Stimulated activated CD4-positive, alpha-beta T cell treated with anti-CD3 and anti-CD28 coated beads, Interleukin-1b, Interleukin-23, amount 100 ng/mL, for 4 hours (primary cell): ENCODE results near the gene FURIN.
A peak's percentile ranks its signal among the peaks of the same experiment; 100 is the strongest.
"Not testable (repeated sequence)": the region's sequence is repeated elsewhere in the genome, so short reads cannot be mapped to it uniquely, and the experiment has no call there.

Experiments used
- DNase-seq, 2 donors: peaks; one replicate each; pipeline ENCODE4 v3.0.0-alpha.2; 2020; ENCODE audit warnings: low read depth in 2 of 2

Gene FURIN

GRCh38 chr15:90870354-90871138 lies 2.2 kb downstream of the FURIN start:
- DNase-seq, result no peak

GRCh38 chr15:90871139-90871715 lies 2.8 kb downstream of the FURIN start:
- peak in 1 of 2 donors; percentile 39 for DNase-seq

GRCh38 chr15:90871716-90872485 lies 3.5 kb downstream of the FURIN start:
- DNase-seq, result peak in 1 of 2 donors; percentile 37

GRCh38 chr15:90872486-90873184 lies 4.2 kb downstream of the FURIN start:
- peak in 1 of 2 donors; percentile 41 for DNase-seq

DNA sequence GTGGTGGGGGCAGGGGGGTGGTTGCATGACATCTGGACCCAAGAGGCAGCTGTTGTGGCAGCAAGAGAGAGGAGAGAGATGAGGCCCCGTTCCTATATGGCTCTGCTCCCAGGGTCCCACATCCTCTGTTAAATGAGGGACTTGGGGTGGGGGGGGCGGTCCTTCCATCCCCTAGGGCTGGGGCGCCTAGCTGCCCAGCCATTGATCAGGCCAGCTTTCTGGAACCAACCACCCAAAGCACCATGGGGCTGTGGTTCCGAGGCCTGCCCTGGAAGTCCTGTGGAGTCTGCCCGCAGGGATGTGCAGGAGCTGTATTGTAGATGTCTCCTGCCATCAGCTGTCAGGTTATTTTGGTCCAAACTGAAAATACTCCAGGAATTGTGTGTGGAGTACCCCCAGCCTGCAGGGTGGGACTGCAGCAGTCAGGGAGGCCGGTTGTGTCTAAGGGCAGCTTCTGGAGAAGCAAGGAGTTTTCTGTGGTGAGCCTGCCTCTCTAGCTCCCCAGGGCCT lies 5.2 kb downstream of the FURIN start:
- no peak for DNase-seq

- DNase-seq, result no peak
Measured at GRCh38 chr15:90873998-90874605, 5.7 kb downstream of the FURIN start.

DNA sequence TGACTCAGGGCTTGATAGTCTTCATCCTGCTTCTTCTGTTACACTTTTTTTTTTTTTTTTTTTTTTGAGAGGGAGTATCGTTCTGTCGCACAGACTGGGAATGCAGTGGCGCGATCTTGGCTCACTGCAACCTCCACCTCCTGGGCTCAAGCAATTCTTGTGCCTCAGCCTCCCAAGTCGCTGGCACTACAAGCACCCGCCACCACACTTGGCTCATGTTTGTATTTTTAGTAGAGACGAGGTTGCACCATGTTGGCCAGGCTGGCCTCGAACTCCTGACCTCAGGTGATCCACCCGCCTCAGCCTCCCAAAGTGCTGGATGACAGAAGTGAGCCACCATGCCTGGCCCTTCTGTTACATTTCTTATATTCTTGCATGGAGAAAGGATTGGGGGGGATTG lies 6.6 kb downstream of the FURIN start:
- DNase-seq, result not testable (repeated sequence)

GRCh38 chr15:90875549-90875981 lies 7.2 kb downstream of the FURIN start:
- no peak for DNase-seq

DNA sequence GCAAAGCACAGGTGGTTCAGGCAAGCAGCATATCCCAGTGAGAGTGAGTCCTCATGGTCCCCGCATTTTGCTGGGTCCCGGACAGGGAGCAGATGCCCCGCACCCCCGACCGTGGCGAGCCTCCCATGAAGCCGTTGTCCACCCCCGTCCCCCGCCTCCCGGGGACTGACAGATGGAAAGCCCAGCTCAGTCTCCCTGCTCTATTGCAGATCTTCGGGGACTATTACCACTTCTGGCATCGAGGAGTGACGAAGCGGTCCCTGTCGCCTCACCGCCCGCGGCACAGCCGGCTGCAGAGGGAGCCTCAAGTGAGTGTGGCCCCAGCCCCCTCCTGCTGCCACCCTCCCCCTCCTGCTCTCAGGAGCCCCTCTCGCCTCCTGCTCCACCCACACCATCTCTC lies 7.7 kb downstream of the FURIN start:
- DNase-seq, result no peak

- DNase-seq, result no peak
Measured at GRCh38 chr15:90876512-90877170, 8.3 kb downstream of the FURIN start.

GRCh38 chr15:90877315-90877714 lies 8.9 kb downstream of the FURIN start:
- DNase-seq, result no peak

DNA sequence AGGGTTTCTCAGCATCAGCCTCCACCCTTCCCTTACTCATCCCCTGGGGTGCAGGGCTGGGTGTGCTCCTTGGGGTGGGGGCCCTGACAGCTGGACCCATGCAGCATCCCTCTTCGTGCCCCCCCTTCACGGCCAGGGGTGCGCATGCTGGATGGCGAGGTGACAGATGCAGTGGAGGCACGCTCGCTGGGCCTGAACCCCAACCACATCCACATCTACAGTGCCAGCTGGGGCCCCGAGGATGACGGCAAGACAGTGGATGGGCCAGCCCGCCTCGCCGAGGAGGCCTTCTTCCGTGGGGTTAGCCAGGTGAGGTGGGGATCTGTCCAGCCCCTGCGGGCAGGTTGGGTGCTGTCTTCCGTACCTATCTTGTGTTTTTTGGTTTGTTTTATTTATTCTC lies 9.6 kb downstream of the FURIN start:
- DNase-seq, result no peak

DNA sequence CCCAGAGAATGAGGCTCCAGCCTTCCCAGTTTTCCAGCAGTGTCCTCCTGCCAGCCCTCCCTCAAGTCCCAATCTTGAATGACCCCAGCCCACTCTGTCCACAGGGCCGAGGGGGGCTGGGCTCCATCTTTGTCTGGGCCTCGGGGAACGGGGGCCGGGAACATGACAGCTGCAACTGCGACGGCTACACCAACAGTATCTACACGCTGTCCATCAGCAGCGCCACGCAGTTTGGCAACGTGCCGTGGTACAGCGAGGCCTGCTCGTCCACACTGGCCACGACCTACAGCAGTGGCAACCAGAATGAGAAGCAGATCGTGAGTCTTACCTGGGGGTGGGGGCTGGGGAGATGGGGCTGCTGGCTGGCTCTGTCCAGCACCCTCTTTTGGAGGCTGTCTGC lies 10.3 kb downstream of the FURIN start:
- DNase-seq, result no peak

GRCh38 chr15:90879730-90880366 lies 11.5 kb downstream of the FURIN start:
- DNase-seq, result no peak

- no peak for DNase-seq
Measured at GRCh38 chr15:90880381-90881145, 12.2 kb downstream of the FURIN start.

DNA sequence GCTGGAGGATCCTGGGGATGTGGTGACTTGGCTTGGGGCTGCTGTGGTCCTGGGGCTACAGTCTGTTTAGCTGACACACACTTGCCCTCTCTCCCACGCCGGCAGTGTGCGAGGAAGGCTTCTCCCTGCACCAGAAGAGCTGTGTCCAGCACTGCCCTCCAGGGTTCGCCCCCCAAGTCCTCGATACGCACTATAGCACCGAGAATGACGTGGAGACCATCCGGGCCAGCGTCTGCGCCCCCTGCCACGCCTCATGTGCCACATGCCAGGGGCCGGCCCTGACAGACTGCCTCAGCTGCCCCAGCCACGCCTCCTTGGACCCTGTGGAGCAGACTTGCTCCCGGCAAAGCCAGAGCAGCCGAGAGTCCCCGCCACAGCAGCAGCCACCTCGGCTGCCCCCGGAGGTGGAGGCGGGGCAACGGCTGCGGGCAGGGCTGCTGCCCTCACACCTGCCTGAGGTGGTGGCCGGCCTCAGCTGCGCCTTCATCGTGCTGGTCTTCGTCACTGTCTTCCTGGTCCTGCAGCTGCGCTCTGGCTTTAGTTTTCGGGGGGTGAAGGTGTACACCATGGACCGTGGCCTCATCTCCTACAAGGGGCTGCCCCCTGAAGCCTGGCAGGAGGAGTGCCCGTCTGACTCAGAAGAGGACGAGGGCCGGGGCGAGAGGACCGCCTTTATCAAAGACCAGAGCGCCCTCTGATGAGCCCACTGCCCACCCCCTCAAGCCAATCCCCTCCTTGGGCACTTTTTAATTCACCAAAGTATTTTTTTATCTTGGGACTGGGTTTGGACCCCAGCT lies 13.0 kb downstream of the FURIN start:
- DNase-seq, result no peak

- no peak for DNase-seq
Measured at GRCh38 chr15:90881978-90882721, 13.8 kb downstream of the FURIN start.
